Endothelial cell of umbilical vein (primary cell): ENCODE data around the gene ABAT. TPM values are rescaled to one million over a fixed set of nuclear protein-coding genes. Genes with fewer than 3 reads are reported as not detected.

Experiments used
- BruUV-seq: library from RNA; stranded (reverse); fragments of 400-500 nt; replicated peaks from 2 replicates; lab custom pipeline; 2021; lab: Mats Ljungman, UMichigan
- CTCF ChIA-PET: fragments of 300-600, 350-600 bp; sonication (Branson Sonifier 250); formaldehyde crosslinking; loops from one replicate; lab custom pipeline; 2021; ENCODE audit warnings: antibody characterized with exemption, inconsistent platforms; lab: Charles Lee
- POLR2A ChIA-PET: fragments of 300-600, 350-600 bp; sonication (Branson Sonifier 250); formaldehyde crosslinking; loops from one replicate; lab custom pipeline; 2021; ENCODE audit warnings: antibody characterized with exemption, inconsistent platforms; lab: Charles Lee
- DNase-seq: peaks from one replicate; pipeline ENCODE4 v3.0.0-alpha.2; 2011; ENCODE audit warnings: low read depth, low spot score
- FAIRE-seq: peaks from 2 replicates; lab custom pipeline; 2011; peaks lifted over from hg19 to GRCh38; lab: Jason Lieb, UNC
- H2AFZ ChIP-seq: 2 replicates; pipeline ENCODE4 v1.6.0; 2012; ENCODE audit warnings: low read depth, low read length, control low read depth, inconsistent platforms
- H3K27ac ChIP-seq: 2 replicates; pipeline ENCODE4 v1.5.1; 2011; ENCODE audit warnings: low read depth, mild to moderate bottlenecking, control low read depth, low read length, moderate library complexity; ENCODE audit not compliant: insufficient read depth
- H3K27me3 ChIP-seq, 2 experiments: 2 replicates each; pipeline versions ENCODE4 v1.6.0 to v1.6.1; 2011; ENCODE audit warnings: low read length in 2 of 2, mixed read lengths in 1 of 2; ENCODE audit not compliant: control insufficient read depth in 2 of 2, insufficient read depth in 2 of 2
- H3K36me3 ChIP-seq, 2 experiments: 2 replicates in 1 of 2; 3 replicates in 1 of 2; pipeline ENCODE4 v1.5.1; 2011; ENCODE audit warnings: low read length in 2 of 2, mild to moderate bottlenecking in 1 of 2, moderate library complexity in 1 of 2; ENCODE audit not compliant: control insufficient read depth in 2 of 2, insufficient read depth in 2 of 2; ENCODE audit errors: extremely low read depth in 1 of 2
- H3K4me1 ChIP-seq: 3 replicates; pipeline ENCODE4 v1.5.1; 2011; ENCODE audit warnings: mild to moderate bottlenecking, low read length; ENCODE audit not compliant: control insufficient read depth, insufficient read depth; ENCODE audit errors: extremely low read depth
- H3K4me2 ChIP-seq: 2 replicates; pipeline ENCODE4 v1.6.1; 2011; ENCODE audit warnings: low read length, control low read depth, mixed read lengths; ENCODE audit not compliant: insufficient read depth
- H3K4me3 ChIP-seq, 3 experiments: fragments of 200-600 bp in 1 of 3; sonication (generic), shearing (Covaris generic) in 1 of 3; replicated peaks in 1 of 3; 2 replicates each; pipeline ENCODE4 v1.5.1; 2011 to 2016; ENCODE audit warnings: control low read depth in 3 of 3, low read length in 3 of 3, mild to moderate bottlenecking in 2 of 3, inconsistent platforms in 1 of 3, low read depth in 1 of 3, moderate library complexity in 1 of 3; ENCODE audit not compliant: insufficient read depth in 1 of 3
- H3K79me2 ChIP-seq: 2 replicates; pipeline ENCODE4 v1.6.0; 2012; ENCODE audit warnings: low read length, inconsistent platforms; ENCODE audit not compliant: control insufficient read depth, insufficient read depth
- H3K9ac ChIP-seq: replicated peaks from 2 replicates; pipeline ENCODE3; 2011; ENCODE audit warnings: low read length, control low read depth; ENCODE audit not compliant: insufficient read depth; ENCODE audit errors: extremely low read depth
- H3K9me1 ChIP-seq: replicated peaks from 3 replicates; pipeline ENCODE4 v1.6.0; 2011; ENCODE audit warnings: mild to moderate bottlenecking, low read length; ENCODE audit not compliant: control insufficient read depth, insufficient read depth; ENCODE audit errors: extremely low read depth
- H3K9me3 ChIP-seq: replicated peaks from 2 replicates; pipeline ENCODE4 v1.5.1; 2012; ENCODE audit warnings: low read length, inconsistent platforms; ENCODE audit not compliant: control insufficient read depth, insufficient read depth
- H4K20me1 ChIP-seq: replicated peaks from 2 replicates; pipeline ENCODE3; 2011; ENCODE audit warnings: mild to moderate bottlenecking, low read length; ENCODE audit not compliant: control insufficient read depth, insufficient read depth; ENCODE audit errors: extremely low read depth
- CTCF ChIP-seq, 2 donors: IDR thresholded peaks; 1 replicate in 1 of 2; 2 replicates in 1 of 2; pipeline ENCODE4 v1.5.1; 2011; ENCODE audit warnings: low read length in 2 of 2, mild to moderate bottlenecking in 2 of 2, moderate library complexity in 2 of 2, control low read depth in 1 of 2, inconsistent platforms in 1 of 2, low read depth in 1 of 2; ENCODE audit not compliant: insufficient read depth in 1 of 2; ENCODE audit errors: extremely low read depth in 1 of 2
- EZH2 ChIP-seq: IDR thresholded peaks from 2 replicates; pipeline ENCODE4 v1.6.1; 2012; ENCODE audit warnings: borderline replicate concordance, low read depth, mild to moderate bottlenecking, moderate library complexity, low read length, inconsistent platforms; ENCODE audit not compliant: severe bottlenecking
- FOS ChIP-seq: IDR thresholded peaks from 2 replicates; pipeline ENCODE4 v1.6.1; 2011; ENCODE audit warnings: mild to moderate bottlenecking, low read length, moderate library complexity, borderline replicate concordance; ENCODE audit not compliant: insufficient read depth
- GATA2 ChIP-seq: IDR thresholded peaks from 2 replicates; pipeline ENCODE4 v1.7.0; 2011; ENCODE audit warnings: low read depth, mild to moderate bottlenecking, moderate library complexity, mixed read lengths, low read length; ENCODE audit not compliant: insufficient read length, insufficient read depth
- JUN ChIP-seq: IDR thresholded peaks from 2 replicates; pipeline ENCODE4 v1.6.1; 2011; ENCODE audit warnings: borderline replicate concordance, low read depth; ENCODE audit not compliant: insufficient read length, insufficient read depth
- MAX ChIP-seq: IDR thresholded peaks from 2 replicates; pipeline ENCODE4 v1.6.1; 2011; ENCODE audit not compliant: insufficient read depth, insufficient read length
- MYC ChIP-seq: IDR thresholded peaks from one replicate; pipeline ENCODE4 v1.6.1; 2011; ENCODE audit warnings: mild to moderate bottlenecking, low read depth, low read length
- POLR2A ChIP-seq: IDR thresholded peaks from 2 replicates; pipeline ENCODE4 v1.6.1; 2012; ENCODE audit warnings: low read depth, mild to moderate bottlenecking, control low read depth, low read length
- POLR2AphosphoS5 ChIP-seq: IDR thresholded peaks from 2 replicates; pipeline ENCODE4 v1.6.1; 2012; ENCODE audit warnings: low read depth, mild to moderate bottlenecking, control low read depth, low read length, moderate library complexity; ENCODE audit not compliant: insufficient read depth
- dilution Hi-C: fragments of 300-500 bp; cut with MboI; formaldehyde crosslinking; loops from one replicate; pipeline ENCODE4 v1.15.0; 2019; ENCODE audit warnings: low sequenced_read_pairs; ENCODE audit not compliant: extremely low pct_ligation_motif_present
- intact Hi-C: fragments of 100-400 bp; cut with micrococcal nuclease; formaldehyde crosslinking; loops from one replicate; pipeline ENCODE4 v1.10.0; 2022
- polyA plus RNA-seq, 4 experiments: library from polyadenylated mRNA; depleted of rRNA in 3 of 4; stranded (reverse) in 3 of 4; unstranded in 1 of 4; fragments of >200 nt; gene quantifications; 2 replicates each; pipeline versions ENCODE4 v1.2.1 to v1.2.3, GENCODE V29; 2011 to 2012; ENCODE audit warnings: missing spikeins in 1 of 4
- total RNA-seq: library from RNA; stranded (reverse); gene quantifications from 2 replicates; pipeline ENCODE4 v1.2.3, GENCODE V29; 2021

The ABAT gene
- total and polyA plus RNA-seq, 2 donors (not counting 3 experiments of a cell fraction or from before 2014, with no cell fraction given) = 1.3 to 1.4 TPM

GRCh38 chr16:8655184-8655717, 19.2 kb upstream of the ABAT start:
- Histone ChIP-seq H3K9ac (no peak overlapping the region), H3K4me3 (no peak overlapping the region), H3K4me2 (no peak overlapping the region), H4K20me1 (no peaks in the 10 kb centered on the region), H3K9me3 (no peaks in the 10 kb centered on the region), H3K27ac (no peak overlapping the region), H3K9me1 (no peaks in the 10 kb centered on the region), H3K27me3 (peaks cover 0 to 6% of the 10 kb centered on the region in 2 experiments), H2AFZ (no peak overlapping the region), H3K4me1 (no peaks in the 10 kb centered on the region), H3K79me2 (no peaks in the 10 kb centered on the region), H3K36me3 (no peaks in the 10 kb centered on the region)
- ChIA-PET POLR2A (no interaction called here), CTCF (interaction anchor here (2.3 to 3.1 kb wide), 2 partner anchors 82 to 226 kb away, joined by 9 to 13 read pairs; partner anchors contain the start of gene LITAFD)
- TF ChIP-seq CTCF (IDR thresholded peaks at IDR 0.05; ENCODE audit: extremely low read depth in 1 of 2, insufficient read depth in 1 of 2, low read depth in 1 of 2, low read length in 2 of 2) (peak; percentile 52 to 58), MAX (no peak)
- dilution Hi-C loops (no loop called here), intact Hi-C loops (loop anchor here (1.0 kb wide), 1 partner anchor 88 kb away; no protein-coding TSS in a partner anchor)
- no peak for FAIRE-seq
- DNase-seq = peak; percentile 13
- no TSS peak for BruUV-seq

GRCh38 chr16:8656376-8656775, 18.0 kb upstream of the ABAT start:
- no TSS peak for BruUV-seq
- H4K20me1 ChIP-seq = no peaks in the 10 kb centered on the region
- no peak for TF ChIP-seq POLR2A
- no peak for TF ChIP-seq MYC
- no peak for TF ChIP-seq CTCF (IDR thresholded peaks at IDR 0.05; ENCODE audit: extremely low read depth in 1 of 2, insufficient read depth in 1 of 2, low read depth in 1 of 2, low read length in 2 of 2)
- no peak for TF ChIP-seq POLR2AphosphoS5
- no peak for TF ChIP-seq FOS
- no peak for TF ChIP-seq EZH2
- TF ChIP-seq GATA2 = no peak
- no peak for TF ChIP-seq JUN
- TF ChIP-seq MAX = no peak
- no peak overlapping the region for H3K27ac ChIP-seq
- POLR2A ChIA-PET = no interaction called here
- no peak overlapping the region for H3K4me3 ChIP-seq
- H2AFZ ChIP-seq = no peak overlapping the region
- DNase-seq (no peak), FAIRE-seq (no peak)
- no peaks in the 10 kb centered on the region for H3K9me1 ChIP-seq
- H3K4me1 ChIP-seq = no peaks in the 10 kb centered on the region
- H3K9ac ChIP-seq = no peak overlapping the region
- no peaks in the 10 kb centered on the region for H3K36me3 ChIP-seq
- intact Hi-C loops (no loop called here), dilution Hi-C loops (no loop called here)
- CTCF ChIA-PET = interaction anchor here (0.6 to 3.1 kb wide), 4 partner anchors 11 to 224 kb away, joined by 3 to 11 read pairs (median 8); no protein-coding TSS in a partner anchor
- H3K9me3 ChIP-seq = no peaks in the 10 kb centered on the region
- H3K79me2 ChIP-seq = no peaks in the 10 kb centered on the region
- H3K4me2 ChIP-seq = no peak overlapping the region
- H3K27me3 ChIP-seq = peaks cover 0 to 6% of the 10 kb centered on the region in 2 experiments
